ENCODE results near the gene THAP4. TPM values are rescaled to one million over a fixed set of nuclear protein-coding genes. Genes with fewer than 3 reads are reported as not detected.

Gene THAP4
- polyA plus RNA-seq, 2 donors, result 37.2 to 52.1 TPM

DNA sequence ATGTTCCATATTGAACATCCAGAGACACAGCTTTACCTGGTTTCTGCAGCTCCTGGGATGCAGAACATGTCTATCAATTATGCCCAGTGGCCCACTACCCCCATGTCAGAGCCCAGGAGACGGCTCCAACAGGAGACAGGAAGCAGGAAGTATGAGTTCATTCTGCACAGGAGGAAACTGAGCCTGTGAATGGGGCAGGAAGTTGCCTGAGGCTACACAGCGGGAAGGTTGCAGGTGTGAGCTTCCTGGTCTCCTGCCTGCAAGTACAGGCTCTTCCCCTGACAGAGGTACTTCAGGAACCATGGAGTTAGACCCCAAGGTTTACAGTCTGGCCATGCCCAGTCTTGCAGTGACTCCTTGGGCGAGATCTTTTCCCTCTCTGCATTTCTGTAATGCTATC lies 81.2 kb downstream of the THAP4 start:
- Histone ChIP-seq H3K36me3 (ENCODE audit: control insufficient read depth in 2 of 2, insufficient read depth in 2 of 2, low read length in 1 of 2) (no peaks in the 10 kb centered on the region), H3K27me3 (ENCODE audit: control insufficient read depth in 1 of 2, insufficient read depth in 2 of 2, low read length in 2 of 2) (no peaks in the 10 kb centered on the region), H3K4me1 (ENCODE audit: control insufficient read depth in 2 of 2, insufficient read depth in 2 of 2, low read length in 1 of 2) (peaks cover 4 to 15% of the 10 kb centered on the region in 2 donors), H3K4me3 (ENCODE audit: low read depth in 1 of 2, low read length in 2 of 2) (no peak overlapping the region), H3K27ac (ENCODE audit: low read depth in 2 of 2, low read length in 1 of 2) (no peak overlapping the region), H3K9me3 (ENCODE audit: control insufficient read depth in 2 of 2, insufficient read depth in 1 of 2, low read depth in 1 of 2, low read length in 1 of 2) (peaks cover 0 to 5% of the 10 kb centered on the region in 2 donors)
- 39 to 43% methylated on average over 3 of the region's 3 CpGs for WGBS, 2 donors

DNA sequence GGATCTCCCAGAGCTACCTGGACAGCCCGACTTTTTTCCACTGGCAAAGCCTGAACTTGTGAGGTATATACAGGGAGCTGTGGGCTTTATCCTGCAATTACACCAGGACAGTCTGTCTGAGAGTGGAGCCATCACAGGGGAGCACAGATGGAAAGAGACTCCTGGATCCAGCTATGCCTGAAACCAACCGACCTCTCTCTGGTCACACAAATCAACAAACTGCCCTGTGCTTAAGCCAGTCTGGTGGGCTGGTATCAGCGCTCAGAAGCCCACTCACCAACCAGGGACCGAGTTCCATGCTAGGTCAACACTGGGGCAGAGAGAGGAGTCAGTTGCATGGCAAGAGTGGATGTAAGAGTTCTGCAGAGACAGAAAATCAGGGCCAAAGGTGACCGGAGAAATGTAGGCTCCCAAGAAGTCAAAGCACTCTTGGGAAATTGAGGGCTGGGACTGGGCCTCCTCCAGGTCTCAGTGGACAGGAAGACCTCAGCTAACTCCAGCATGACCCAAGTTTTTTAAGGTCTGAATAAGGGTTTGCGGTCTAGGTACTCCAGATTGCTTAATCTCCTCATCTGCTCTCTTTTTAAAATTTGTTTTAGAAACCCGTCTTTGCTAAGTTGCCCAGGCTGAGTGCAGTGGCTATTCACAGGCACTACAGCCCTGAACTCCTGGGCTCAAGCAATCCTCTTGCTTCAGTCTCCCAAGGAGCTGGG lies 82.2 kb downstream of the THAP4 start:
- H3K4me1 ChIP-seq (ENCODE audit: control insufficient read depth in 2 of 2, insufficient read depth in 2 of 2, low read length in 1 of 2), result peaks cover 4 to 7% of the 10 kb centered on the region in 2 donors
- H3K27ac ChIP-seq (ENCODE audit: low read depth in 2 of 2, low read length in 1 of 2), result no peak overlapping the region
- H3K4me3 ChIP-seq (ENCODE audit: low read depth in 1 of 2, low read length in 2 of 2), result no peak overlapping the region
- H3K9me3 ChIP-seq (ENCODE audit: control insufficient read depth in 2 of 2, insufficient read depth in 1 of 2, low read depth in 1 of 2, low read length in 1 of 2), result peaks cover 0 to 5% of the 10 kb centered on the region in 2 donors
- 86 to 88% methylated on average over 7 of the region's 7 CpGs for WGBS, 2 donors
- H3K27me3 ChIP-seq (ENCODE audit: control insufficient read depth in 1 of 2, insufficient read depth in 2 of 2, low read length in 2 of 2), result no peaks in the 10 kb centered on the region
- no peaks in the 10 kb centered on the region for H3K36me3 ChIP-seq (ENCODE audit: control insufficient read depth in 2 of 2, insufficient read depth in 2 of 2, low read length in 1 of 2)

DNA sequence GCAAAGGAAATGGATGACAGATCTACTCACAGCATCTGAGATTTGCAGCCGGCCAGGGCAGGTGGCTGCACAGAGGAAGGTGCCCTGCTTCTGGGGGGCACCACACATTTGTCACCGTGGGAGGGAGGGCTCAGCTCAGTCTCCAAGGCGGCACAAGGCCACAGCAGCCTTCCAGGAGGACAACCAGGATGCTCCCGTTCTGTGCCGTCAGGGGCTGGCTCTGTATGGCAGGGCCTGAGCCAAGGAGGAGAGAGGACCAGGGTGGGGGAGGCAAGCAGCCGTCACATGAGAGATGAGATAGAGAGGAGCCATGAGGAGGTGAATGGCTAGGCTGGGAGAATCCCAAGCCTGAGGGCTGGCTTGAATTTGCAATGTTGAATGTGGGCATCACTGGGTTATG lies 83.0 kb downstream of the THAP4 start:
- H3K36me3 ChIP-seq (ENCODE audit: control insufficient read depth in 2 of 2, insufficient read depth in 2 of 2, low read length in 1 of 2), result no peaks in the 10 kb centered on the region

DNA sequence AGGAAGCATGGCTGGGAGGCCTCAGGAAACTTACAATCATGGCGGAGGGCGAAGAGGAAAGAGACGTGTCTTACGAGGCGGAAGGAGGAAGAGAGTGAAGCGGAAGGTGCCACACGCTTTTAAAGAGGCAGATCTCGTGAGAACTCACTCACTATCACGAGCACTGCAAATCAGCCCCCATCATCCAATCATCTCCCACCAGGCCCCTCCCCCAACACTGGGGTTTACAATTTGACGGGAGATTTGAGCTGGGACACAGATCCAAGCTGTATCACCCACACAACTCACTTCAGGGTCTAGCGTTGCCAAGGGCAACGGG lies 83.5 kb downstream of the THAP4 start:
- Histone ChIP-seq H3K27ac (ENCODE audit: low read depth in 2 of 2, low read length in 1 of 2) (no peak overlapping the region), H3K4me1 (ENCODE audit: control insufficient read depth in 2 of 2, insufficient read depth in 2 of 2, low read length in 1 of 2) (peaks cover 4 to 7% of the 10 kb centered on the region in 2 donors), H3K4me3 (ENCODE audit: low read depth in 1 of 2, low read length in 2 of 2) (no peak overlapping the region), H3K27me3 (ENCODE audit: control insufficient read depth in 1 of 2, insufficient read depth in 2 of 2, low read length in 2 of 2) (no peaks in the 10 kb centered on the region), H3K36me3 (ENCODE audit: control insufficient read depth in 2 of 2, insufficient read depth in 2 of 2, low read length in 1 of 2) (no peaks in the 10 kb centered on the region), H3K9me3 (ENCODE audit: control insufficient read depth in 2 of 2, insufficient read depth in 1 of 2, low read depth in 1 of 2, low read length in 1 of 2) (peaks cover 0 to 5% of the 10 kb centered on the region in 2 donors)
- 79 to 89% methylated on average over 12 of the region's 12 CpGs for WGBS, 2 donors

More for the DNA sequence above, 83.0 kb downstream of the THAP4 start:
- Histone ChIP-seq H3K4me1 (ENCODE audit: control insufficient read depth in 2 of 2, insufficient read depth in 2 of 2, low read length in 1 of 2) (peaks cover 4 to 7% of the 10 kb centered on the region in 2 donors), H3K4me3 (ENCODE audit: low read depth in 1 of 2, low read length in 2 of 2) (no peak overlapping the region), H3K9me3 (ENCODE audit: control insufficient read depth in 2 of 2, insufficient read depth in 1 of 2, low read depth in 1 of 2, low read length in 1 of 2) (peaks cover 0 to 5% of the 10 kb centered on the region in 2 donors), H3K27ac (ENCODE audit: low read depth in 2 of 2, low read length in 1 of 2) (no peak overlapping the region), H3K27me3 (ENCODE audit: control insufficient read depth in 1 of 2, insufficient read depth in 2 of 2, low read length in 2 of 2) (no peaks in the 10 kb centered on the region)
- WGBS, 2 donors, result 57 to 72% methylated on average over 6 of the region's 6 CpGs

DNA sequence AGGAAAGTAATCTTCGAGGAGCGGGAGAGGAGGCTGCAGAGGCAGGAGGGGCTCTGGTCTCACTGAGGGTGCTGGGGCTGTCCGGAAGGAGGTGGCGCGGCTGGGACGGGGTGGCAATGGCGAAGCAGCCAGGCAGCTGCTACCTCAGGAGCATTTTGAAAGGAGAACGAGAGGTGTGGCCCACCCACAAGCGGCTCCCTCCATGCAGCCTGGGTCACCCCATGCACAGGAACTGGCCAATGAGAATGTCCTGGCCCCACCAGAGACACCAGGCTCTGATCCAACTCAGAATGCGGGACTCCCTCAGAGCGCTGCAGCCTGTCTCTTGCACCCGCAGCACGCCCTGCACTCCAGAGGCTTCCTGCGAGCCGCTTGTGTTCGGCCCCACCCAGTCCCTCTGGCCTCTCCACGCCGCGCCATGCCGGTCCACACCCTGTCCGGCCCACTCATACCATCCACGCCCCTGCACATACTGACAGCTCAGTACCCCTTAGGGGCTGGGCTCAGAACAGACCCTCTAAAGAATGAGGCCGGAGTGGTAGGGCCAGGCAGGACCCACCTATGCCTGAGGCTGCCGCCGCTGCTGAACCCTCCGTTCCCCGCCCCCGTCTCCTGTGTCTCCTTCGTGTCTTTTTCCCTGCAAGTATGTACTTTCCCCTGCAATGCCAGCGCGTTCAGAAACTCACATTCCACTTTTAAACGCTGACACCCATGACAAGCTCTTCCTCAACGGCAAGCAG lies 84.8 kb downstream of the THAP4 start:
- H3K36me3 ChIP-seq (ENCODE audit: control insufficient read depth in 2 of 2, insufficient read depth in 2 of 2, low read length in 1 of 2), result no peaks in the 10 kb centered on the region
- H3K27ac ChIP-seq (ENCODE audit: low read depth in 2 of 2, low read length in 1 of 2), result no peak overlapping the region
- peaks cover 5 to 7% of the 10 kb centered on the region in 2 donors for H3K4me1 ChIP-seq (ENCODE audit: control insufficient read depth in 2 of 2, insufficient read depth in 2 of 2, low read length in 1 of 2)
- no peaks in the 10 kb centered on the region for H3K27me3 ChIP-seq (ENCODE audit: control insufficient read depth in 1 of 2, insufficient read depth in 2 of 2, low read length in 2 of 2)
- 56 to 70% methylated on average over 33 of the region's 33 CpGs for WGBS, 2 donors
- peaks cover 0 to 5% of the 10 kb centered on the region in 2 donors for H3K9me3 ChIP-seq (ENCODE audit: control insufficient read depth in 2 of 2, insufficient read depth in 1 of 2, low read depth in 1 of 2, low read length in 1 of 2)
- no peak overlapping the region for H3K4me3 ChIP-seq (ENCODE audit: low read depth in 1 of 2, low read length in 2 of 2)

DNA sequence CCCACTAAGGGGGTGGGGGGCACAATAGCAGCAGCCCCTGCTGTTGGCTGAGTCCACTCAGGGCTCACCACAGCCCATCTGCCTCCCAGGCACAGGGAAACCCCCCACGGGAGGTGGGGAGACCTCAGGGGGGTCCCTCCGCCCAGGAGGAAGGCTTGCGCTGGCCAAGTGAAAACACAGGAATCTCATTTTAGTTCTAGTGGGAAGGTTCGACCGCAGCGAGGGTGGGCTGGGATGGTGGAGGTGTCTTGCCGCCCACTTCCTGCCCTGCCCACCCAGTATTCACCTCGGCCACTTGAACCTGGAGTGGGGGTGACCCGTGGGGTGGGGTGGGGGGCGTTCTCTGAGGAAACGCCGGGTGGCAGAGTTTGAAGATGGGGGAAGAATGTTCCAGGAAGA lies 85.4 kb downstream of the THAP4 start:
- H3K9me3 ChIP-seq (ENCODE audit: control insufficient read depth in 2 of 2, insufficient read depth in 1 of 2, low read depth in 1 of 2, low read length in 1 of 2), result peaks cover 0 to 5% of the 10 kb centered on the region in 2 donors
- H3K4me1 ChIP-seq (ENCODE audit: control insufficient read depth in 2 of 2, insufficient read depth in 2 of 2, low read length in 1 of 2), result peaks cover 6 to 7% of the 10 kb centered on the region in 2 donors
- no peaks in the 10 kb centered on the region for H3K36me3 ChIP-seq (ENCODE audit: control insufficient read depth in 2 of 2, insufficient read depth in 2 of 2, low read length in 1 of 2)
- no peak overlapping the region for H3K27ac ChIP-seq (ENCODE audit: low read depth in 2 of 2, low read length in 1 of 2)
- no peak overlapping the region for H3K4me3 ChIP-seq (ENCODE audit: low read depth in 1 of 2, low read length in 2 of 2)
- WGBS, 2 donors, result 64 to 73% methylated on average over 10 to 12 of the region's 12 CpGs
- H3K27me3 ChIP-seq (ENCODE audit: control insufficient read depth in 1 of 2, insufficient read depth in 2 of 2, low read length in 2 of 2), result no peaks in the 10 kb centered on the region

- Histone ChIP-seq H3K9me3 (ENCODE audit: control insufficient read depth in 2 of 2, insufficient read depth in 1 of 2, low read depth in 1 of 2, low read length in 1 of 2) (peaks cover 0 to 5% of the 10 kb centered on the region in 2 donors), H3K27me3 (ENCODE audit: control insufficient read depth in 1 of 2, insufficient read depth in 2 of 2, low read length in 2 of 2) (no peaks in the 10 kb centered on the region), H3K36me3 (ENCODE audit: control insufficient read depth in 2 of 2, insufficient read depth in 2 of 2, low read length in 1 of 2) (no peaks in the 10 kb centered on the region), H3K4me3 (ENCODE audit: low read depth in 1 of 2, low read length in 2 of 2) (no peak overlapping the region), H3K4me1 (ENCODE audit: control insufficient read depth in 2 of 2, insufficient read depth in 2 of 2, low read length in 1 of 2) (peaks cover 5 to 6% of the 10 kb centered on the region in 2 donors), H3K27ac (ENCODE audit: low read depth in 2 of 2, low read length in 1 of 2) (no peak overlapping the region)
- WGBS, 2 donors, result 76 to 80% methylated on average over 21 of the region's 21 CpGs
These were observed 86.1 kb downstream of the THAP4 start for GRCh38 chr2:241550616-241551580.

DNA sequence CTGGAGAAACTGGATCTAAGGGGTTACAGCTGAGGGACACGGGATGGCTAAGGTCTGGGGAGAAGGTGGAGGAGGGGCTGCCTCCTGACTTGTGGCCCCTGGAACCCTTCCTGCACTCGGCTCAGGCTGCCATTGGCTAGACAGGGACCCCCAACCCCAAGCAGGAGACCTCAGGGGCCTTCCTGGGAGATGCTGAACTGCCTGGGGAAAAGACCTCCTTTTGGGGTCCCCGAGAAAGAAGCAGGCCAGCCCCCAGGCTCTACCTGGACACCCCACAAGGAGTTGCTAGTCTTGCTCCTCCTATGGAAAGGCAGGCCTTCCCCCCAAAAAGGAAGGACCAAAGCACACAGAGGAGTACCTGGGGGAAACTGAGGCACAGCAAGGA lies 88.5 kb downstream of the THAP4 start:
- 76 to 84% methylated on average over 3 of the region's 3 CpGs for WGBS, 2 donors
- no peak overlapping the region for H3K4me3 ChIP-seq (ENCODE audit: low read depth in 1 of 2, low read length in 2 of 2)
- no peaks in the 10 kb centered on the region for H3K27me3 ChIP-seq (ENCODE audit: control insufficient read depth in 1 of 2, insufficient read depth in 2 of 2, low read length in 2 of 2)
- H3K9me3 ChIP-seq (ENCODE audit: control insufficient read depth in 2 of 2, insufficient read depth in 1 of 2, low read depth in 1 of 2, low read length in 1 of 2), result peaks cover 0 to 5% of the 10 kb centered on the region in 2 donors
- no peaks in the 10 kb centered on the region for H3K36me3 ChIP-seq (ENCODE audit: control insufficient read depth in 2 of 2, insufficient read depth in 2 of 2, low read length in 1 of 2)
- no peak overlapping the region for H3K27ac ChIP-seq (ENCODE audit: low read depth in 2 of 2, low read length in 1 of 2)
- peaks cover 3 to 6% of the 10 kb centered on the region in 2 donors for H3K4me1 ChIP-seq (ENCODE audit: control insufficient read depth in 2 of 2, insufficient read depth in 2 of 2, low read length in 1 of 2)

- H3K9me3 ChIP-seq (ENCODE audit: control insufficient read depth in 2 of 2, insufficient read depth in 1 of 2, low read depth in 1 of 2, low read length in 1 of 2), result peaks cover 0 to 5% of the 10 kb centered on the region in 2 donors
- H3K27me3 ChIP-seq (ENCODE audit: control insufficient read depth in 1 of 2, insufficient read depth in 2 of 2, low read length in 2 of 2), result no peaks in the 10 kb centered on the region
- H3K4me3 ChIP-seq (ENCODE audit: low read depth in 1 of 2, low read length in 2 of 2), result no peak overlapping the region
- no peak overlapping the region for H3K27ac ChIP-seq (ENCODE audit: low read depth in 2 of 2, low read length in 1 of 2)
- 90 to 91% methylated on average over 16 of the region's 16 CpGs for WGBS, 2 donors
- peaks cover 3 to 6% of the 10 kb centered on the region in 2 donors for H3K4me1 ChIP-seq (ENCODE audit: control insufficient read depth in 2 of 2, insufficient read depth in 2 of 2, low read length in 1 of 2)
- H3K36me3 ChIP-seq (ENCODE audit: control insufficient read depth in 2 of 2, insufficient read depth in 2 of 2, low read length in 1 of 2), result no peaks in the 10 kb centered on the region
These were observed 89.0 kb downstream of the THAP4 start for GRCh38 chr2:241547781-241548450.

Data from esophagus (tissue), 2 donors.